Activated CD4-positive, alpha-beta T cell treated with anti-CD3 and anti-CD28 coated beads, Interleukin-2, amount 10 ng/mL, durations not matched to agents 24 days and 14 days (primary cell): ENCODE measurements around the gene LPIN1. TPM values are rescaled to one million over a fixed set of nuclear protein-coding genes. Genes with fewer than 3 reads are reported as not detected.
"Not testable (repeated sequence)": the region's sequence is repeated elsewhere in the genome, so short reads cannot be mapped to it uniquely, and the experiment has no call there.

Source experiments
- DNase-seq: peaks from one replicate; pipeline ENCODE4 v3.0.0; 2022
- H3K27ac Mint-ChIP-seq: one replicate; pipeline ENCODE4 v1.8.0; 2022; ENCODE audit warnings: mild to moderate bottlenecking, mixed read lengths
- H3K27me3 Mint-ChIP-seq: one replicate; pipeline ENCODE4 v1.8.0; 2022; ENCODE audit warnings: mixed read lengths
- H3K36me3 Mint-ChIP-seq: one replicate; pipeline ENCODE4 v1.8.0; 2022; ENCODE audit warnings: low read depth, mild to moderate bottlenecking, mixed read lengths
- H3K4me1 Mint-ChIP-seq: one replicate; pipeline ENCODE4 v1.8.0; 2021; ENCODE audit warnings: mixed read lengths
- H3K4me3 Mint-ChIP-seq: one replicate; pipeline ENCODE4 v1.8.0; 2022; ENCODE audit warnings: mild to moderate bottlenecking, moderate library complexity, mixed read lengths
- H3K9me3 Mint-ChIP-seq: one replicate; pipeline ENCODE4 v1.8.0; 2021; ENCODE audit warnings: mixed read lengths
- intact Hi-C: fragments of 100-400 bp; cut with micrococcal nuclease; formaldehyde crosslinking; loops from one replicate; pipeline ENCODE4 v1.15.1; 2023
- total RNA-seq: library from RNA; stranded (reverse); gene quantifications from 2 replicates; pipeline ENCODE4 v1.2.3, GENCODE V29; 2022

Gene LPIN1
- total RNA-seq, 1 donor from 2014 or later: 52.3 TPM

- intact Hi-C loops: no loop called here
- H3K4me1 Mint-ChIP-seq: peaks cover 5% of the 10 kb centered on the region
- no peak for DNase-seq
- no peaks in the 10 kb centered on the region for H3K36me3 Mint-ChIP-seq
- H3K4me3 Mint-ChIP-seq: no peak overlapping the region
- peaks cover 48% of the 10 kb centered on the region for H3K27me3 Mint-ChIP-seq
- no peak overlapping the region for H3K27ac Mint-ChIP-seq
- no peaks in the 10 kb centered on the region for H3K9me3 Mint-ChIP-seq
Observed at GRCh38 chr2:11722292-11723060, 24.0 kb upstream of the LPIN1 start.

GRCh38 chr2:11723061-11723371 lies 23.4 kb upstream of the LPIN1 start:
- no peak overlapping the region for H3K27ac Mint-ChIP-seq
- H3K4me3 Mint-ChIP-seq: no peak overlapping the region
- no peaks in the 10 kb centered on the region for H3K9me3 Mint-ChIP-seq
- peaks cover 49% of the 10 kb centered on the region for H3K27me3 Mint-ChIP-seq
- no peak for DNase-seq
- intact Hi-C loops: no loop called here
- H3K4me1 Mint-ChIP-seq: peaks cover 5% of the 10 kb centered on the region
- H3K36me3 Mint-ChIP-seq: no peaks in the 10 kb centered on the region

- H3K27me3 Mint-ChIP-seq: peaks cover 46% of the 10 kb centered on the region
- no peak for DNase-seq
- peaks cover 5% of the 10 kb centered on the region for H3K4me1 Mint-ChIP-seq
- H3K36me3 Mint-ChIP-seq: no peaks in the 10 kb centered on the region
- no peak overlapping the region for H3K27ac Mint-ChIP-seq
- no peaks in the 10 kb centered on the region for H3K9me3 Mint-ChIP-seq
- no peak overlapping the region for H3K4me3 Mint-ChIP-seq
- intact Hi-C loops: no loop called here
Observed at GRCh38 chr2:11724151-11724550, 22.3 kb upstream of the LPIN1 start.

GRCh38 chr2:11726384-11726783 lies 20.0 kb upstream of the LPIN1 start:
- H3K36me3 Mint-ChIP-seq: no peaks in the 10 kb centered on the region
- intact Hi-C loops: no loop called here
- no peak overlapping the region for H3K27ac Mint-ChIP-seq
- H3K4me3 Mint-ChIP-seq: no peak overlapping the region
- H3K4me1 Mint-ChIP-seq: peaks cover 2% of the 10 kb centered on the region
- DNase-seq: no peak
- peaks cover 42% of the 10 kb centered on the region for H3K27me3 Mint-ChIP-seq
- no peaks in the 10 kb centered on the region for H3K9me3 Mint-ChIP-seq

- no peak overlapping the region for H3K27ac Mint-ChIP-seq
- H3K4me1 Mint-ChIP-seq: peaks cover 2% of the 10 kb centered on the region
- no peak for DNase-seq
- H3K9me3 Mint-ChIP-seq: no peaks in the 10 kb centered on the region
- intact Hi-C loops: no loop called here
- no peaks in the 10 kb centered on the region for H3K36me3 Mint-ChIP-seq
- H3K27me3 Mint-ChIP-seq: peaks cover 43% of the 10 kb centered on the region
- no peak overlapping the region for H3K4me3 Mint-ChIP-seq
Observed at GRCh38 chr2:11729362-11730212, 16.8 kb upstream of the LPIN1 start.

GRCh38 chr2:11731214-11731984 lies 15.0 kb upstream of the LPIN1 start:
- DNase-seq, intact Hi-C loops, H3K4me3 Mint-ChIP-seq, H3K27ac Mint-ChIP-seq, H3K36me3 Mint-ChIP-seq, H3K9me3 Mint-ChIP-seq, H3K4me1 Mint-ChIP-seq: not testable (repeated sequence)
- H3K27me3 Mint-ChIP-seq: peaks cover 48% of the 10 kb centered on the region

- intact Hi-C loops: no loop called here
- no peaks in the 10 kb centered on the region for H3K36me3 Mint-ChIP-seq
- no peak for DNase-seq
- H3K4me3 Mint-ChIP-seq: no peak overlapping the region
- no peak overlapping the region for H3K27ac Mint-ChIP-seq
- H3K4me1 Mint-ChIP-seq: peaks cover 2% of the 10 kb centered on the region
- H3K27me3 Mint-ChIP-seq: peaks cover 45% of the 10 kb centered on the region
- H3K9me3 Mint-ChIP-seq: peaks cover 3% of the 10 kb centered on the region
Observed at GRCh38 chr2:11732587-11732986, 13.8 kb upstream of the LPIN1 start.

GRCh38 chr2:11737852-11738251 lies 8.6 kb upstream of the LPIN1 start:
- intact Hi-C loops, DNase-seq, H3K9me3 Mint-ChIP-seq: not testable (repeated sequence)

GRCh38 chr2:11738589-11739436 lies 7.6 kb upstream of the LPIN1 start:
- no peaks in the 10 kb centered on the region for H3K36me3 Mint-ChIP-seq
- peaks cover 4% of the 10 kb centered on the region for H3K9me3 Mint-ChIP-seq
- intact Hi-C loops: no loop called here

More at GRCh38 chr2:11737852-11738251, 8.6 kb upstream of the LPIN1 start:
- not testable (repeated sequence) for H3K4me3 Mint-ChIP-seq, H3K36me3 Mint-ChIP-seq, H3K27ac Mint-ChIP-seq, H3K4me1 Mint-ChIP-seq
- H3K27me3 Mint-ChIP-seq: peaks cover 21% of the 10 kb centered on the region

GRCh38 chr2:11740723-11741122 lies 5.7 kb upstream of the LPIN1 start:
- intact Hi-C loops: loop anchor here (5.0 kb wide), 1 partner anchor 158 kb away; no protein-coding TSS in a partner anchor
- no peak overlapping the region for H3K4me3 Mint-ChIP-seq
- no peaks in the 10 kb centered on the region for H3K36me3 Mint-ChIP-seq
- H3K27ac Mint-ChIP-seq: no peak overlapping the region
- H3K9me3 Mint-ChIP-seq: peaks cover 4% of the 10 kb centered on the region
- peaks cover 24% of the 10 kb centered on the region for H3K4me1 Mint-ChIP-seq
- no peak for DNase-seq
- H3K27me3 Mint-ChIP-seq: peaks cover 9% of the 10 kb centered on the region

More at GRCh38 chr2:11738589-11739436, 7.6 kb upstream of the LPIN1 start:
- peak; percentile 75 for DNase-seq
- Mint-ChIP-seq H3K27me3 (peaks cover 15% of the 10 kb centered on the region), H3K4me1 (peaks cover 9% of the 10 kb centered on the region), H3K27ac (no peak overlapping the region), H3K4me3 (no peak overlapping the region)

GRCh38 chr2:11742317-11742701 lies 4.1 kb upstream of the LPIN1 start:
- H3K9me3 Mint-ChIP-seq: peaks cover 4% of the 10 kb centered on the region
- intact Hi-C loops: loop anchor here (5.0 kb wide), 1 partner anchor 160 kb away; no protein-coding TSS in a partner anchor
- H3K36me3 Mint-ChIP-seq: peaks cover 3% of the 10 kb centered on the region
- H3K27me3 Mint-ChIP-seq: peaks cover 2% of the 10 kb centered on the region
- peaks cover 32% of the 10 kb centered on the region for H3K4me1 Mint-ChIP-seq
- no peak overlapping the region for H3K27ac Mint-ChIP-seq
- no peak for DNase-seq
- no peak overlapping the region for H3K4me3 Mint-ChIP-seq

GRCh38 chr2:11742702-11743357 lies 3.6 kb upstream of the LPIN1 start:
- Mint-ChIP-seq H3K9me3 (no peaks in the 10 kb centered on the region), H3K36me3 (peaks cover 5% of the 10 kb centered on the region), H3K4me1 (peaks cover 37% of the 10 kb centered on the region), H3K27ac (no peak overlapping the region), H3K4me3 (no peak overlapping the region), H3K27me3 (no peaks in the 10 kb centered on the region)
- intact Hi-C loops: loop anchor here (5.0 kb wide), 1 partner anchor 161 kb away; no protein-coding TSS in a partner anchor
- no peak for DNase-seq
